IPS-11a (cell line): ENCODE data around the gene AIMP1.

ENCODE experiments used
- H3K4me3 ChIP-seq: one replicate; pipeline ENCODE4 v1.5.1; 2013; ENCODE audit warnings: low read depth, low read length, control low read depth

Gene AIMP1

DNA sequence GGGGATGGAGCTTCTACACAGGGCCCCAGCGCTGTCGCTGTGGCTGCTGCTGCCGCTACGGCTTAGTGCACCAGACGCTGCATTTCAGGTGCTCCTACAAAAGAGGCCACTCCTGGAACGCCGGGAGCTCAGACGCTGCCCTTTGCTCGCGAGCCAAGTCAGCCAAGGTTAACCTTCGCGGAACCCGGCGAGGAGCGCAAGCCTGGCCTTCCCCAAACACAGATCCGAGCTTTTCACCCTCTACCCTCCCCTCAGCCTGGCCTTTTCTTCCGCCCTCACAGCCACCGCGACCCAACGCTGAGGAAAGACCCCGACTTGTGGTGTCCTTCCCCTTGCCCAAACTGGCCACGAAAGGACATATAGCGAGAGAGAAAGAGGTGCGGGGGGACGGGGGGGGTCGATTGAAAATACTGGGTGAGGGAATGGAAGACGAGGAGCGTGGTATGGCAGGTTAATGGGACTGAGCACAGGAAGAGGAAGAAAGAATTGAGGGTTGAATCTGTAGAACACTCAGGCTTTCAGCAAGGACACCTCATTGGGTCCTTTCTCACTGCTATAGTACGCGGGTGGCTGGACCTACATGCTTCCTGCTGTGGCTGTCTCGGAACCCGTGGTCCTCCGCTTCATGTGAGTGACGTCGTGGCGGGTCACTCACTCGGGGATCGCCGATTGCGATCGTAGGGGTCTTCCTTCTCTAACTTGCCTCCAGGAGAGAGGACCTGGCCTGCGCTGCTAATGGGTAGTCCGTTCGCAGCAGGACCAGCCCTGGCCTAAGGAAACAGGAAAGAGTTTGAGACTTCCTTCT, at the start of gene AIMP1, which contains the start of gene TBCK:
TSS of gene AIMP1 (plus strand) at position 583 of the 805 bp plus-strand sequence. CDS start 8,460 bp downstream, outside the sequence.
TSS of gene TBCK (minus strand) at position 242 of the 805 bp plus-strand sequence. CDS start 7,249 bp downstream, outside the sequence.
- H3K4me3 ChIP-seq = peak within 1 kb of the TSS; percentile 99

DNA sequence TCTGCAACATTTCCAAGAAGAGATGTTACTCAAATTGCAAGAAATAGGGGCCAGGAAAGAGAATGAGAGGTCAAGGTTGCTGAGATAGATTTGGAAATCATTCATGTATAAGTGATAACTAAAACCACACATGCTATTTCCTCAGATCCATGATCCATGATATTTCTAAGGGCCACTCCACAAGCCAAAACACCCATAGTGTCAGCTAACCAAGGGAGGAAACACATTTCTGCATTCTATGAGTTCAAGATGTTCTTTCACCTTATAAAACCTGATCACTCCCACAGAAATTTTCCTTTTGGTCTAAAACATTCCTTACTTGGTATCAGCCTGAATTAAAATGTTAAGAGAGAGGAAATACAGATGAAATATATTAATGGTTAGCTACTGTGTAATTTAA, 47.6 kb upstream of the AIMP1 start:
- no peak overlapping the region for H3K4me3 ChIP-seq

DNA sequence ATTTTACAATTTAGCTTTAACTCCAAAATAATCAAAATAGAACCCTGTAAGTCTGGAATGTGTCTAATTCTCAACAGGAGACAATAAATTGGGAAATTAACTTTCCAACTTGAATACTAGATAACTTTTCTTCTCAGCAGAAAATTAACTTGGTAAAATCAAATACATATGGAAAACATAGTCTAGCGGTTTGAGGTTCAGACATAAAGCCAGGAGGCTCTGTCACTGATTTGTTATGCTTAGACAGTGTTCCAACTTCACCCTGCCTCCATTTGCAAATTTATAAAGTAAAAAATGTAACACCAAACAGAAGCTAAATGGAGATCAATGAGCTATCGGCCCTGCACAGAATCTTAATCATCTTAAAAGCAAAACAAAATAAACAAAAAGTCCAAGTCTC, 46.6 kb upstream of the AIMP1 start:
- no peak overlapping the region for H3K4me3 ChIP-seq

DNA sequence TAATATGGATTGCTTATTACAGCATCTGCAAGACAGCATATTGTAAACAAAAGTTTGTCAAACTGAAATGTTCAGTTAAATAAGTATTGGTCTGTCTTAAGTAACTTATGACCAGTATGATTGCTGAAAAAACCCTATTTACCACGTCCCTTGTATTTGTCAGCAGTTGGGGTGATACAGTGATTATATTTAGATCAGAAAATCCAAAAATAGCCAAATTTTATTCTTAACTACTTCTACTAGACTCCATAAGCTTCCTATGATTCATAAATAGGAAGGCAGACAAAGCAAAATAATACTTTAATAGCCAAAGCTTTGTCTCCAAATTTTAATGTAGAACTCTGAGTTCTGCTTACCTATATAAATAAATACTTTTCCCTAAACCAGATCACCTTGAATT, 45.6 kb upstream of the AIMP1 start:
- no peak overlapping the region for H3K4me3 ChIP-seq

DNA sequence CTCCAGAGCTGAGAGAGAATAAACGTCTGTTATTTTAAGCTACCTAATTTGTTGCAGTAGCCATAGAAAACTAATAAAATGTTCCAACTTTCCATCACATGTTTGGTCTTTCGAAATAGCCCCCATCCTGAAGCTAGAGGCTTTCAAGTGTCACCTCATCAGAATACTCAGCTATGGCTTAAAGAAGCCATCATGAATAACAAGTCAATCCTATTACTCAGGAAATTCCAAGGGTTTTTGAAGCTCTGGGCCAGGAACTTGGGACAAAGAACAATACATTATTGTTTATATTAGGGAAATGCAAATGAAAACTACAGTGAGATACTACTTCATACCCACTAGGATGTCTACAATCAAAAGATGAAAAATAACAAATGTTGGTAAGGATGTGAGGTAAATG, 42.5 kb upstream of the AIMP1 start:
- H3K4me3 ChIP-seq = no peak overlapping the region

DNA sequence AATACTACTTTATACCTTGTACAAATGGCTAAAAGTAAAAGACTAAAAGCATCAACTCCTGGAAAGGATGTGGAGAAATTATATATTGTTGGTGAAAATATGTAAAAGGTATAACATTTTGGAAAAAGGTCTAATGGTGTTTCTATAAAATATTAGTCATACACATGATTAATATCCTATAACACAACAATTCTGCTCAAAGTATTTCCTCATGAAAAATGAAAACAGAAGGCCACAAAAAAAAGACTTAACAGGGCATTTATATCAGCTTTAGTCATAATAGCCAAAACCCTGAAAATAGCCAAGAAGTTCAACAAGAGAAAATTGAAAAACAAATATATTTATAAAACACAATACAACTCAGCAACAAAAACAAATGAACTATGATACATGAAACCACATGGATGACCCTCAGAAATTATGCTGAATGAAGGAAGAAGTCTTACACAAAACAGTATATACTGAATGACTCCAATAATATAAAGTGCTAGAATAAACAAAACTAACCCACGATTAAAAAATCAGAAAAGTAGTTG, 39.1 kb upstream of the AIMP1 start:
- H3K4me3 ChIP-seq = no peak overlapping the region

DNA sequence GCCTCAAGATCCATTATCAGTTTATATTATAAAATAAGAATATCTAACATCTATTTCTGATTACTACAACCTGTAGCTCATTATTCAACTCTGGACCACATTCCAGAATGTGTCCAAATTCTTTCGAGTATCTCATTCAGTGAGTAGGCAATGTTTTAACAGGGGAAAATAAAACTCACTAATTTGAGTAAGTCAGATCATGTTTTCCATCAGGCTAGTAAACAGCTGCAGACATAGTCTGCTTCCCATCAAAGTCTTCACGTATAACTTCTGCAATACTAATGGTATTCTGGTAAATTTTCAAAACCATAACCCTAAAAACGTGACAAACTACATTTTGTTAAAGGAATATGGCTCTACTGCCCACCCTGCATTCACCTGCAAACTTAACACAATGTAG, 32.1 kb upstream of the AIMP1 start:
- H3K4me3 ChIP-seq = no peak overlapping the region

DNA sequence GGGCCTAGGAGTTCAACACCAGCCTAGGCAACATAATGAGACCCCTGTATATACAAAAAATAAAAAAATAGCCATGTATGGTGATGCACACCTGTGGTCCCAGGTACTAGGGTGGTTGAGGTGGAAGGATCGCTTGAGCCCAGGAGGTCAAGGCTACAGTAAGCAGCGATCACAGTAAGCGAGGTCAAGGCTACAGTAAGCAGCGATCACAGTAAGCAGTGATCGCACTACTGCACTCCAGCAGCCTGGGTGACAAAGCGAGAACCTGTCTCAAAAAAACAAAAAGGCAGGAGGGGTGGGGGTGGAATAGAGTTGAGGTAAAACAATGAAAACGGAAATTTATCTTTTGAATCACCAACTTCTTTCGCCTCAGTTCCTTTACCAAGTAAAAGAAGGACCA, 29.7 kb upstream of the AIMP1 start:
- no peak overlapping the region for H3K4me3 ChIP-seq

DNA sequence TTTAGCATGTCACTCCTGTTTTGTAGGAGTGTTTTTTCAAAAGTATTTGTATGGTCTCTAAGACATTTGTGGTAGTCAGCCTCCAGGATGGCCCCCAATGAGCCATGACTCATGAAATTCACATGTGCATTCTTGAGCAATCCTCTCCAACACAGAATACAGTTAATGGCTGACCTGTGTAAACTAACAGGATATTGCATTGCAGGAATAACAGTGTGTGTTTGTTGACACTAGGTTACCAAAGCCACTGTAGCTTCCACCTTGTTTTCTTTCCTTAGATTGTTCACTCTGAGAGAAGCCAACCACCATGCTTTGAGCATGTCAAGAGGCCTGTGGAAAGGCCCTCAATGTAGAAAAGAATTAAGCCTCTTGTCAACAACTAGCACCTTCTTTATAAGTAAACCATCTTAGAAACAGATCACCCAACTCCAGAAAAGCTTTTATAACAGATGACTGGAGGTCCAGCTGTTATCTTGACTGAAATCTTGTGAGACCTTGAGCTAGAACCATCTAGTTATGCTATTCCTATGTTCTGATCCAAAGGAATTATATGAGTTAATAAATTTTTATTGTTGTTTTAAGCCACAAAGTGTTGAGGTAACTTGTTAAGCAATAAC, 28.9 kb upstream of the AIMP1 start:
- no peak overlapping the region for H3K4me3 ChIP-seq

DNA sequence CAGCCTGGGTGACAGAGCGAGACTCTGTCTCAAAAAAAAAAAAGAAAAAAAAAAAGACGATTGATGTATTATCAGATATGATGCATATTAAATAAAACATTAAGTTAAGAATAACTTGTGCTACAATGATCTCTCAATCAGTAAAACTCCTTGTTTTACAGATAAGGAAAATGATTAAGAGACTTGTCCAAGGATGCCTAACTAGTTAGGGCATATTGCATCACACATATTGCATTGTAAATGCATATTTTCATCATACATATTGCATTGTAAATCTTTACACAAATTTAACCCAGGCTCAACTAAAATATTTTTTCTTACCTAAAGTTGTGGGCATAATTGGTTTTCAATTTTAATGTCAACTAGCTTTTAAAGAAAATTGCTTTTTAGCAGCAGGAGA, 26.6 kb upstream of the AIMP1 start:
- no peak overlapping the region for H3K4me3 ChIP-seq

DNA sequence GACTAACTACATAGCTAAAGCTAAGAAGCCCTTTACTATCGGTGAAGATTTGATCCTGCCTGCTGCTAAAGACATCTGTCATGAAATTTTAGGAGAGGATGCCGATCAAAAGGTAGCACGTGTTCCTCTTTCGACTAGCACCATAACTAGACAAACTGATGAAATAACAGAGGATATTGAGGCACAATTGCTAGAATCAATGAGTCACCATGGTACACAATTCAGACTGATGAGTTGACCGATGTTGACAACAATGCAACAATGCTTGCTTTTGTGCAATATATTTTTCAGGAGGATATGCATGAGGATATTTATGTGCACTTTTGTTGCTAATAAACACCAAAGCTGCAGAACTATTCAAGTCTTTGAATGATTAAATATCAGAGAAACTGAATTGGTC, 24.7 kb upstream of the AIMP1 start:
- no peak overlapping the region for H3K4me3 ChIP-seq

DNA sequence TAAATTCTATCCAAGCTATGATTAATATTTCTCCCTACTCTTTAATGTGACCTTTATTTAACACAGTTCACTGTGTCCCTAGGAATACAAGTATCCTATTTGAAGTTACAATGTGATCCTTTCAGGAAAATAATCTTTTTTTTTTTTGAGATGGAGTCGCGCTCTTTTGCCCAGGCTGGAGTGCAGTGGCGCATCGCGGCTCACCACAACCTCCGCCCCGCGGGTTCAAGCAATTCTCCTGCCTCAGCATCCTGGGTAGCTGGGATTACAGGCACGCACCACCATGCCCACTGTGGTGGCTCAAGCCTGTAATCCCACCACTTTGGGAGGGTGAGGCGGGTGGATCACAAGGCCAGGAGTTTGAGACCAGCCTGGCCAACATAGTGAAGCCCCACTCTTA, 22.3 kb upstream of the AIMP1 start:
- H3K4me3 ChIP-seq = no peak overlapping the region

DNA sequence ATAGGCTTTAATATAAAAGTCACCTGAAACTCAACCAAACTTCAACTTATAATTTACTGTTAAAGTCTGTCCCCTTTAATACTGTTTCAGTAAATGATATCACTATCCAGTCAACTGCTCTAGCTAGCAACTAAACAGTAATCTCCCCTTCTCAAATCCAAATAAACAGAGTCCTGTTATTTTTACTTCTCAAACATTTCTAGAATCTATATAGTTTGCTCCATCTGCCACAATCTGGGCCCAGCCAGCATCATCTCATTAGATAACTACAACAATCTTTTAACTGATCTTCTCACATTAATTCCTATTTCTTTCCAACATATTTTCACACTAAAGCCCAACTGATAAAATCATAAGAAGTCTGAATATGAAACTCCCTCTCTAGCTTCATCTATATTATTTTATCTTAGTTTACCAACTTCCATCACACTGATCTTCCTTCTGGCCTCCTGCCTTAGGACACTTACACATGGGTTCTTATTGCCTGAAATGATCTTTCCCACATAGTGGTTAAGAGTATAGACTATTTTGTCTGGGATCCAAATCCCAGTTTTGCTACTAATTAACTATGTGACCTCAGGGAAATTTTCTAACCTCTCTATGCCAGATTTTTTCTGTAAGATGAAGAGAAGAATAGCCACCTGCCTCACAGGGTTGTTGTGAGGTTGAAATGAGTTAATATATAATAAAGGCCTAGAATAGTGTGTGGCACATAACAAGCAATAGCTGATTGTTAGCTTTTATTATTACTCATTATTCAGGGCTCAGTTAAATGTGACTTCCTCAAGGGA, 18.9 kb upstream of the AIMP1 start:
- no peak overlapping the region for H3K4me3 ChIP-seq

DNA sequence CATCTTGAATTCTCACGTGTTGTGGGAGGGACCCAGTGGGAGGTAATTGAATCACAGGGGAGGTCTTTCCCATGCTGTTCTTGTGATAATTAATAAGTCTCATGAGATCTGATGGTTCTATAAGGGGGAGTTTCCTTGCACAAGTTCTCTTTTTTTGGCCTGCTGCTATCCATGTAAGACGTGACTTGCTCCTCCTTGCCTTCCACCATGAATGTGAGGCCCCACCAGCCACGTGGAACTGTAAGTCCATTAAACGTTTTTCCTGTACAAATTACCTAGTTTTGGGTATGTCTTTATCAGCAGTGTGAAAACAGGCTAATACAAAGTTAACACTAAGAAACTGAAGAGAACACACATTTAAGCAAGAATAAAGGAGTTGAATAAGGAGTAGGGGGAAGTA, 16.4 kb upstream of the AIMP1 start:
- no peak overlapping the region for H3K4me3 ChIP-seq

DNA sequence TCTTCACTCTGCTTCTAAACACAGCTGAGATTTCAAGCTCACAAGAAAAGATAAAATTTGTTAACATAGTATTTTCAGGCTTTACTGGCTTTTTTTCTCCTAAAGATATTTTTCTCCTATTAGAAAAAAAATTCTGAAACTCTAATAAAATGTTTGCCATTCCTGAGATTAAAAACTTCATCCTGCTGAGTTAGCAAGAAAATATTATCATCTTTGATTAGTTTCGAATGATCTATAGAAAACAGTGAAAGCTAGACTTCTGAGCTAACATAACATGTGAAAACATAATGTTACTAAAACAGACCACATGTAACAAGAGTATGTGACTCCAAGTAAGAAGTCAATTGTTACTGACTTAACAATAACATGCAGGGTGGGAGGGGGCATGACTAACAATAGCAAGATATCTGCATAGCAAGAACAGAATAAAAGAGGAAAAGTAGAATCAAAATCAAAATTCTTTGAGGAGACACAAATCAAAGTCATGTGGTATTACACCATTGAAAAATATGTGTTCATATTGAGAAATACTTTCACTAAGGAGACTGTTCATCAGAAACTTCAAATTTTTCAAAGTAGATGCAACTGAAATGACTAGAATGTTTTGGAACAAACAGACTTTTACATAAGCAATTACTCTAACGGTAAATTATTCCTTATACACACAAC, 14.8 kb upstream of the AIMP1 start:
- no peak overlapping the region for H3K4me3 ChIP-seq

DNA sequence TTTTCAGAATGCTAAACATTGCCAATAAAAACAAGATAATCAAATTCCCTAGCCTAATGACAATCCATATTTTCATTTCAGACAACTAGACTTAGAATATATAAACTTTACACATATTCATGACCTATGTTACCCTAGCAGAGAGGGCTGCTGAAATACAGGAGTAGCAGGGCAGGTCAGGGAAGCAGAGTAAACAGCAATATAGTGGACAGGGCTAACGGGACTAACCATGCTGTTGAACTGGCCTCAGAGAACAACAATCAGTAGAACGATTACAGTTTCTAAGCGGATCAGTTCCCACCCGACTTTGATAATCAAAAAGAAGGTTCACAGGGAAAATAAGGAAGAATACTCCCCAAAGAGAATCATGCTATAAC, 14.3 kb upstream of the AIMP1 start:
- H3K4me3 ChIP-seq = no peak overlapping the region

DNA sequence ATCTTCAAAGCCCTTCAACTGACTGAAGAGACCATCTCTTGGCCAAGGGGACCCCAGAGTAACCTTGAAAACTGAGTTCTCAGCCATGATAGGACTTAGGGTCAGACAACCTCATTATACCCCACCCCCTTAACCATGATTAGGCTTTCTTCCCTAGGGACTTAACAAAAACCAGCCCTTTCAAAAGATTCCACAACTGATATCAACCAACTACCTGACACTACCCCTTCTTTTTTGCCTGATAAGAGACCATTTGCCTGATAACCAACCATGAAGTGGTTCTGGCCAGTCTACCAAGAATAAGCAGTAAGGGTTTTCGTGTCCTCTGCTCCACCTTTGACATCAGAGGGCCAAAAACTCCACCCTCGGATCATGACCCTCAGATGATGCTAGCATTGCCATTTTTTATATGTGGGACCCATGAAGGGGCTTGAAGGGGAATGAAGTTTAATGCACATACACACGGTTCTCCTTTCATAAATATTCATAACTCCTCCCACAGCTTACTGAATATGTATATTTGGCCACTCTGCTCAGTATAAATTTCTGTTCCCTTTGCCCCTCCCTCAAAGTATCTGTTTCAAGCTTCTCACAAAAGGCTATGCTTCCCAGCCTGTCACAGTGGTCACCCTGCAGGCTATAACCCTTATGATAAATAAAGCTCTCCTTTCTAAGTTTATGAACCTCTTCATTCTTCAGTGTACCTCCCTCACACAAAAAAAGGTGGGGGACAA, 12.6 kb upstream of the AIMP1 start:
- no peak overlapping the region for H3K4me3 ChIP-seq

DNA sequence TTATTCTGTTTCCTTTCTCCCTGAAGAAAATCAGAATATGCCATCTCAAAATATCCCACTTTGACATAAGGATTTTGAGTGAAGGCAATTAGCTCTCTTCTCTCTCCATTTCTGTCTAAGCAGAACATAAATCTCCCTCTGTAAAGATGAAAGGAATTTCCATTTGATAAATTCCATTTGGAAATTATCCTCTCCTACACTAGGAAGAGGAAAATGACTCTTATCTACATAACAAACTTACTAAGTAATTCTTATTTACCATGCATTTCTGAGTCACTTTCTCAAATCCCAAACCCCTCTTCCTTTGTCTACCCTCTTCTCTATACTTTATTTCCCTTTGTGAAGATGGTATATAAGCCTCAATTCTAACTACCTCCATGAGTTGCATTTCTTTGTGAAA, 11.7 kb upstream of the AIMP1 start:
- no peak overlapping the region for H3K4me3 ChIP-seq

DNA sequence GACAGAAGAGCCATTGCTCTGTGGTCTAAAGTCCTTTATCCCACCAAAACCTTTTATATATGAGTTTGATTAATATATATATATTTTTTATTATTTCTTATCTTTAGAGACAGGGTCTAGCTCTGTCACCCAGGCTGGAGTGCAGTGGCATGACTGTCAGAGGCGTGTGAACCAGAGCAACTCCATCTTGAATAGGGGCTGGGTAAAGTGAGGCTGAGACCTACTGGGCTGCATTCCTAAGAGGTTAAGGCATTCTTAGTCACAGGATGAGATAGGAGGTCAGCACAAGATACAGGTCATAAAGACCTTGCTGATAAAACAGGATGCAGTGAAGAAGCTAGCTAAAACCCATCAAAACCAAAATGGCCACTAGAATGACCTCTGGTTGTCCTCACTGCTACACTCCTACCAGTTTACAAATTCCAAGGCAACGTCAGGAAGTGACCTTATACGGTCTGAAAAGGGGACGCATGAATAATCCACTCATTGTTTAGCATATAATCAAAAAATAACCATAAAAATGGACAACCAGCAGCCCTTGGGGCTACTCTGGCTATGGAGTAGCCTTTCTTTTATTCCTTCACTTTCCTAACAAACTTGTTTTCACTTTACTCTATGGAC, 10.8 kb upstream of the AIMP1 start:
- no peak overlapping the region for H3K4me3 ChIP-seq

DNA sequence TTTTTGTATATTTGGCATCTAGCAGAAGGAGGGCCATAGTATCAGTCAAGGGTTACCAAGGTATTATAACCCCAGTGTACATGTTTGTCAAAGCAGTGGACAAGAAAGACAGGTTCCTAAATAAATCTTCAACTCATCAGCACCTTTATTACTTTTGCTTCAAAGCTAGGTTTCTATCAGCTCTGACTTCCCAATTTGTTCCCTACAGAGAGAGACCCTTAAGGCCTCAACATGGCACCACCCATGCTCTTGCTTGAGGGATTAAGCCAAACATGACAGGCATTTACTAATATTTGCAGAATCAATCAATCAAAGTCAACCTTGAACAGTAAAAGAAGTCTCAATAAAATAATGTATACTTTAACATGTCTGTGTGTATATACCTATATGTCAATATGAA, 9.8 kb upstream of the AIMP1 start:
- no peak overlapping the region for H3K4me3 ChIP-seq
